Spleen (tissue), 7 donors: ENCODE results near the gene ZNF672.

Source experiments
- CTCF ChIP-seq, 11 experiments: fragments of 200-600 bp in 7 of 11; fragments of 450-650 bp in 4 of 11; sonication (generic) in 4 of 11; IDR thresholded peaks in 8 of 11; conservative IDR thresholded peaks in 3 of 11; 1 replicate in 7 of 11; 2 replicates in 4 of 11; pipeline versions ENCODE4 v1.4.0 to v1.8.0; 2016 to 2021; ENCODE audit warnings: antibody characterized with exemption in 11 of 11, inconsistent platforms in 4 of 11, mild to moderate bottlenecking in 1 of 11
- POLR2AphosphoS5 ChIP-seq, 3 donors: sonication (generic); formaldehyde crosslinking; IDR thresholded peaks; one replicate each; pipeline ENCODE4 v1.5.1; 2017; ENCODE audit warnings: antibody characterized with exemption in 3 of 3
- donor health status: DM: no; HTN: no; CAD: no; lungs with moderate emphysema.
- donor health status: DM: no; HTN: no; CAD: no.
- donor health status: DM: no; HTN: no; CAD: no.

- no peak for TF ChIP-seq CTCF (IDR thresholded peaks at IDR 0.05 in 8 of 11, conservative IDR thresholded peaks at IDR 0.05 in 3 of 11)
- TF ChIP-seq POLR2AphosphoS5 (IDR thresholded peaks at IDR 0.05) = peak in 1 of 3 donors; percentile 51
Observed at GRCh38 chr1:248850124-248850523, 12.1 kb downstream of the ZNF672 start.
